Upper lobe of left lung (tissue), 6 donors: Measurements from ENCODE around the gene AVP. TPM values are rescaled to one million over a fixed set of nuclear protein-coding genes. Genes with fewer than 3 reads are reported as not detected.
"Not testable (repeated sequence)": the region's sequence is repeated elsewhere in the genome, so short reads cannot be mapped to it uniquely, and the experiment has no call there.

Source experiments
- ATAC-seq, 2 donors: fragments of 200-7000 bp; cut with Tn5 transposase; one replicate each; pipeline ENCODE4 v1.9.1; 2022; ENCODE audit warnings: mild to moderate bottlenecking in 2 of 2, moderate library complexity in 2 of 2; ENCODE audit not compliant: low FRiP score in 2 of 2
- DNase-seq, 2 donors: peaks; one replicate each; pipeline ENCODE4 v3.0.0-alpha.2; 2019 to 2020
- H3K27ac ChIP-seq, 4 donors: fragments of 200-600 bp; sonication (generic); one replicate each; pipeline ENCODE4 v1.5.1; 2016 to 2019
- H3K27me3 ChIP-seq, 4 donors: fragments of 200-600 bp; sonication (generic); one replicate each; pipeline ENCODE4 v1.5.1; 2017 to 2019
- H3K36me3 ChIP-seq, 4 donors: fragments of 200-600 bp; sonication (generic); one replicate each; pipeline ENCODE4 v1.5.1; 2016 to 2019
- H3K4me1 ChIP-seq, 4 donors: fragments of 200-600 bp; sonication (generic); one replicate each; pipeline ENCODE4 v1.5.1; 2018 to 2019
- H3K4me3 ChIP-seq, 4 donors: fragments of 200-600 bp; sonication (generic); one replicate each; pipeline ENCODE4 v1.5.1; 2017 to 2019; ENCODE audit warnings: mild to moderate bottlenecking in 2 of 4, moderate library complexity in 1 of 4
- H3K9me3 ChIP-seq, 4 donors: fragments of 200-600 bp; sonication (generic); one replicate each; pipeline ENCODE4 v1.5.1; 2018 to 2019
- EP300 ChIP-seq, 4 donors: sonication (generic); formaldehyde crosslinking; IDR thresholded peaks; one replicate each; pipeline ENCODE4 v1.5.1; 2017; ENCODE audit warnings: antibody characterized with exemption in 4 of 4, control low read depth in 2 of 4
- POLR2A ChIP-seq, 4 donors: fragments of 450-650 bp; IDR thresholded peaks; one replicate each; pipeline ENCODE4 v1.5.1; 2016 to 2017; ENCODE audit warnings: antibody characterized with exemption in 4 of 4, mild to moderate bottlenecking in 2 of 4
- POLR2AphosphoS5 ChIP-seq, 2 donors: sonication (generic); formaldehyde crosslinking; IDR thresholded peaks; one replicate each; pipeline ENCODE4 v1.5.1; 2017; ENCODE audit warnings: antibody characterized with exemption in 2 of 2
- WGBS, 2 donors: methylation state at CpG; one replicate each; pipeline ENCODE4 v1.1.5; 2017 to 2018; 5-methylcytosine and 5-hydroxymethylcytosine counted together
- total RNA-seq, 6 donors: library from RNA; depleted of rRNA in 4 of 6; stranded (reverse); fragments of >200 nt in 4 of 6; gene quantifications; one replicate each; pipeline versions ENCODE4 v1.1.0 to v1.2.1, GENCODE V29; 2016 to 2021
- TF ChIP-seq, protein P1 (sequence below), 6 experiments: fragments of 450-650 bp in 4 of 6; fragments of 200-600 bp in 2 of 6; sonication (generic) in 2 of 6; IDR thresholded peaks; one replicate each; pipeline ENCODE4 v1.5.1; 2016 to 2019; ENCODE audit warnings: antibody characterized with exemption in 6 of 6
- donor health status: DM: no; HTN: no; CAD: no; lungs with moderate emphysema.
- donor health status: DM: no; HTN: yes; CAD: no; lungs with severe emphysema.

AVP gene
- total RNA-seq, 6 donors from 2014 or later, result not detected

DNA sequence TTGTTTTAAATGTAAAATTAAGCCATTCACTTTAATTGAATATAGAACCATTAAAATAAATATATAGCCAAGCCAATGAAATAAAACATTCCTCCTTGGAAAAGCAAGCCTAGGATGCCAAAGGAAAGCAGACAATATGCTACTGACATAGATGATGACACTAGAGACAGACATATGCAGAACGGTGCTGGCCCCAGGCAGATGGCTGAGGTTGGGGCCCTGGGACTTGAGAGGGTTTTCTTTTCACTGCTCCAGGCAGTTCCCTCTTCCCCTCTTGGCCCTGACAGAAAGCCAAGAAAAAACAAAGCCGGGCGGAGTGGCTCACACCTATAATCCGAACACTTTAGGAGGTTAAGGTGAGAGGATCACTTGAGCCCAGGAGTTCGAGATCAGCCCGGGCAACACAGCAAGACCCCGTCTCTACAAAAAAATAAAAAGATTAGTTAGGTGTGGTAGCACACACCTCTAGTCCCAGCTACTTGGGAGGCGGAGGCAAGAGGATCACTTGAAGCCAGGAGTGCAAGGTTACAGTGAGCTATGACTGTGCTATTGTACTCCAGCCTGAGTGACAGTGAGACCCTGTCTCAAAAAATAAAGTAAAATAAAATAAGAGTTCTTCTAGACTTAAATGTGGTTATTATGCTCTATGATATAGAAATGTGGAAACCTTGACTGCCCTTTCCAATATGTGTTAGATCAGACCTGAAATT is 43.9 kb upstream of the AVP start:
- DNase-seq, result no peak
- Histone ChIP-seq H3K27me3 (no peaks in the 10 kb centered on the region), H3K27ac (no peak overlapping the region), H3K36me3 (peaks cover 0 to 5% (median 0%) of the 10 kb centered on the region in 4 donors), H3K4me3 (no peak overlapping the region), H3K9me3 (peaks cover 0 to 9% (median 0%) of the 10 kb centered on the region in 4 donors), H3K4me1 (peaks cover 0 to 5% (median 3%) of the 10 kb centered on the region in 4 donors)
- TF ChIP-seq POLR2A (IDR thresholded peaks at IDR 0.05) (no peak), EP300 (IDR thresholded peaks at IDR 0.05) (no peak), POLR2AphosphoS5 (IDR thresholded peaks at IDR 0.05) (no peak)
- TF ChIP-seq, protein P1, sequence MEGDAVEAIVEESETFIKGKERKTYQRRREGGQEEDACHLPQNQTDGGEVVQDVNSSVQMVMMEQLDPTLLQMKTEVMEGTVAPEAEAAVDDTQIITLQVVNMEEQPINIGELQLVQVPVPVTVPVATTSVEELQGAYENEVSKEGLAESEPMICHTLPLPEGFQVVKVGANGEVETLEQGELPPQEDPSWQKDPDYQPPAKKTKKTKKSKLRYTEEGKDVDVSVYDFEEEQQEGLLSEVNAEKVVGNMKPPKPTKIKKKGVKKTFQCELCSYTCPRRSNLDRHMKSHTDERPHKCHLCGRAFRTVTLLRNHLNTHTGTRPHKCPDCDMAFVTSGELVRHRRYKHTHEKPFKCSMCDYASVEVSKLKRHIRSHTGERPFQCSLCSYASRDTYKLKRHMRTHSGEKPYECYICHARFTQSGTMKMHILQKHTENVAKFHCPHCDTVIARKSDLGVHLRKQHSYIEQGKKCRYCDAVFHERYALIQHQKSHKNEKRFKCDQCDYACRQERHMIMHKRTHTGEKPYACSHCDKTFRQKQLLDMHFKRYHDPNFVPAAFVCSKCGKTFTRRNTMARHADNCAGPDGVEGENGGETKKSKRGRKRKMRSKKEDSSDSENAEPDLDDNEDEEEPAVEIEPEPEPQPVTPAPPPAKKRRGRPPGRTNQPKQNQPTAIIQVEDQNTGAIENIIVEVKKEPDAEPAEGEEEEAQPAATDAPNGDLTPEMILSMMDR (IDR thresholded peaks at IDR 0.05), result no peak
- 53 to 65% methylated on average over 8 of the region's 8 CpGs for WGBS, 2 donors
- no peak for ATAC-seq

DNA sequence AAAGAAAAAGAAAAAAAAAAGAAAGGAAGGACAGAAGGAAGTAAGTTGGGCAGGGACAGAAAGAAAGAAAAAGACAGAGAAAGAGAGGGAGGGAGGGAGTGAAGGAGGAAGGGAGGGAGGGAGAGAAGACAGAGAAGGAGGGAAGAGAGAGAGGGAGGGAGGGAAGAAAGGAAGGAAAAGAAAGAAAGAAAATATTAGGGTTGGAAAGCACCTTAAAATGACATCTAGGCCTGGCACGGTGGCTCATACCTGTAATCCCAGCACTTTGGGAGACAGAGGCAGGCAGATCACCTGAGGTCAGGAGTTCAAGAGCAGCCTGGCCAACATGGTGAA is 42.0 kb upstream of the AVP start:
- DNase-seq, result no peak
- TF ChIP-seq, protein P1 (IDR thresholded peaks at IDR 0.05), result no peak
- TF ChIP-seq EP300 (IDR thresholded peaks at IDR 0.05), result no peak
- TF ChIP-seq POLR2AphosphoS5 (IDR thresholded peaks at IDR 0.05), result no peak
- TF ChIP-seq POLR2A (IDR thresholded peaks at IDR 0.05), result no peak
- Histone ChIP-seq H3K36me3 (peaks cover 0 to 21% (median 7%) of the 10 kb centered on the region in 4 donors), H3K27ac (no peak overlapping the region), H3K4me3 (no peak overlapping the region), H3K9me3 (peaks cover 0 to 9% (median 0%) of the 10 kb centered on the region in 4 donors), H3K27me3 (no peaks in the 10 kb centered on the region), H3K4me1 (peaks cover 0 to 5% (median 3%) of the 10 kb centered on the region in 4 donors)
- 81 to 83% methylated on average over 1 of the region's 1 CpG for WGBS, 2 donors
- no peak for ATAC-seq

DNA sequence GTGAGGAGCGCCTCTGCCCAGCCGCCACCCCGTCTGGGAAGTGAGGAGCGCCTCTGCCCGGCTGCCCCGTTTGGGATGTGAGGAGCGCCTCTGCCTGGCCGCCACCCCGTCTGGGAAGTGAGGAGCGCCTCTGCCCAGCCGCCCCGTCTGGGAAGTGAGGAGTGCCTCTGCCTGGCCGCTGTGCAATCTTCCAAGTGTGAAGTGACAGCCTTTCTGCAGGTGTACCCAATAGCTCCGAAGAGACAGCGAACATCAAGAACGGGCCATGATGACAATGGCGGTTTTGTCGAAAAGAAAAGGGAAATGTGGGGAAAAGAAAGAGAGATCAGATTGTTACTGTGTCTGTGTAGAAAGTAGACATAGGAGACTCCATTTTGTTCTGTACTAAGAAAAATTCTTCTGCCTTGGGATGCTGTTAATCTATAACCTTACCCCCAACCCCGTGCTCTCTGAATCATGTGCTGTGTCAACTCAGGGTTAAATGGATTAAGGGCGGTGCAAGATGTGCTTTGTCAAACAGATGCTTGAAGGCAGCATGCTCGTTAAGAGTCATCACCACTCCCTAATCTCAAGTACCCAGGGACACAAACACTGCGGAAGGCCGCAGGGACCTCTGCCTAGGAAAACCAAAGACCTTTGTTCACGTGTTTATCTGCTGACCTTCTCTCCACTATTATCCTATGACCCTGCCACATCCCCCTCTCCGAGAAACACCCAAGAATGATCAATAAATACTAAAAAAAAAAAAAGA is 41.4 kb upstream of the AVP start:
- WGBS, 2 donors, result 85 to 89% methylated on average over 20 to 22 of the region's 25 CpGs
- H3K27ac ChIP-seq, H3K9me3 ChIP-seq, ATAC-seq, H3K4me3 ChIP-seq, H3K27me3 ChIP-seq, H3K4me1 ChIP-seq: not testable (repeated sequence)
- DNase-seq, result peak in 1 of 2 donors; percentile 51
- H3K36me3 ChIP-seq, result peaks cover 0 to 27% (median 12%) of the 10 kb centered on the region in 4 donors

DNA sequence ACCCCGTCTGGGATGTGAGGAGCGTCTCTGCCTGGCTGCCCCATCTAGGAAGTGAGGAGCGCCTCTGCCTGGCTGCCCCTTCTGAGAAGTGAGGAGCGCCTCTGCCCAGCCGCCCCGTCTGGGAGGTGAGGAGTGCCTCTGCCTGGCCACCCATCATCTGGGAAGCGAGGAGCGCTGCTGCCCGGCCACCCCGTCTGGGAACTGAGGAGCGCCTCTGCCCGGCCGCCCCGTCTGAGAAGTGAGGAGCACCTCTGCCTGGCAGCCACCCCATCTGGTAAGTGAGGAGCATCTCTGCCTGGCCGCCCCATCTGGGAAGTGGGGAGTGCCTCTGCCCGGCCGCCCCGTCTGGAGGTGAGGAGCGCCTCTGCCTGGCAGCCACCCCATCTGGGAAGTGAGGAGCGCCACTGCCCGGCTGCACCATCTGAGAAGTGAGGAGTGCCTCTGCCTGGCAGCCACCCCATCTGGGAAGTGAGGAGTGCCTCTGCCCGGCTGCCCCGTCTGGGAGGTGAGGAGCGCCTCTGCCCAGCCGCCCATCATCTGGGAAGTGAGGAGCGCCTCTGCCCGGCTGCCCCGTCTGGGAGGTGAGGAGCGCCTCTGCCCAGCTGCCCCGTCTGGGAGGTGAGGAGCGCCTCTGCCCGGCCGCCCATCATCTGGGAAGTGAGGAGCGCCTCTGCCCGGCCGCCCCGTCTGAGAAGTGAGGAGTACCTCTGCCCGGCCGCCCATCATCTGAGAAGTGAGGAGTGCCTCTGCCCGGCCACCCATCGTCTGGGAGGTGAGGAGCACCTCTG is 40.4 kb upstream of the AVP start:
- H3K27me3 ChIP-seq, H3K4me3 ChIP-seq, ATAC-seq, H3K4me1 ChIP-seq, H3K27ac ChIP-seq, H3K9me3 ChIP-seq: not testable (repeated sequence)
- WGBS, 2 donors, result 82 to 100% methylated on average over 1 to 35 of the region's 41 CpGs
- peak in 1 of 2 donors; percentile 59 for DNase-seq
- H3K36me3 ChIP-seq, result peaks cover 0 to 31% (median 14%) of the 10 kb centered on the region in 4 donors

DNA sequence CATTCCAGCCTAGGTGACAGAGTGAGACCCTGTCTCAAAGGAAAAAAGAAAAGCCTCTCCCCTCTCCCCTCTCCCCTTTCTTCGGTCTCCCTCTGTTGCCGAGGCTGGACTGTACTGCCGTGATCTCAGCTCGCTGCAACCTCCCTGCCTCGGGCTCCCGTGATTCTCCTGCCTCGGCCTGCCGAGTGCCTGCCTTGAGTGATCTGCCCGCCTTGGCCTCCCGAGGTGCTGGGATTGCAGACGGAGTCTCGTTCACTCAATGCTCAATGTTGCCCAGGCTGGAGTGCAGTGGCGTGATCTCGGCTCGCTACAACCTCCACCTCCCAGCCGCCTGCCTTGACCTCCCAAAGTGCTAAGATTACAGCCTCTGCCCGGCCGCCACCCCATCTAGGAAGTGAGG is 39.6 kb upstream of the AVP start:
- H3K4me3 ChIP-seq, H3K4me1 ChIP-seq, ATAC-seq, H3K27me3 ChIP-seq, H3K27ac ChIP-seq, H3K9me3 ChIP-seq: not testable (repeated sequence)
- DNase-seq, result peak in 1 of 2 donors; percentile 31
- 97 to 100% methylated on average over 10 to 16 of the region's 18 CpGs for WGBS, 2 donors
- peaks cover 0 to 38% (median 15%) of the 10 kb centered on the region in 4 donors for H3K36me3 ChIP-seq

DNA sequence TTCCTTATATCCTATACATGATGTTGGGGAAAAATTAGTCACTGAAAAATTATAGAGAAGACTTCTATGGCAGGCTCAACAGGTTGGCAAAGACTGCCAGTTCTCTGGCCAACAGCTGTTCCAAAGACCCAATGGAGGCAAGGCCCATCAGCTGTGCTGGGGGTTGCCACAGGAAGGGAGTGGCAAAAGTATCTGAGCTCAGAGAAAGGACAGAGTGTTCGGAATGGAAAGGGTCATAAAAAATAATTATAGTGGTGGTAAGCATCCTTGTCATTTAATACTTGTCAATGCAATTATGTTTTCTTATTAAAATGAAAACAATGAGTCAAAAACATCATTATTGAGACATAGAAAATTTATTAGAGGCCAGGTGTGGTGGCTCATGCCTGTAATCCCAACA is 39.0 kb upstream of the AVP start:
- WGBS, 2 donors, result 88 to 94% methylated on average over 1 of the region's 1 CpG
- TF ChIP-seq POLR2A (IDR thresholded peaks at IDR 0.05), result no peak
- TF ChIP-seq EP300 (IDR thresholded peaks at IDR 0.05), result no peak
- TF ChIP-seq, protein P1 (IDR thresholded peaks at IDR 0.05), result no peak
- no peak for TF ChIP-seq POLR2AphosphoS5 (IDR thresholded peaks at IDR 0.05)
- no peak for ATAC-seq

More for the DNA sequence above, 39.0 kb upstream of the AVP start:
- H3K36me3 ChIP-seq, result peaks cover 0 to 38% (median 15%) of the 10 kb centered on the region in 4 donors
- peaks cover 0 to 5% (median 2%) of the 10 kb centered on the region in 4 donors for H3K4me1 ChIP-seq
- H3K27me3 ChIP-seq, result no peaks in the 10 kb centered on the region
- no peak overlapping the region for H3K27ac ChIP-seq
- no peak for DNase-seq
- H3K9me3 ChIP-seq, result peaks cover 0 to 9% (median 0%) of the 10 kb centered on the region in 4 donors
- H3K4me3 ChIP-seq, result no peak overlapping the region
